Rectal smooth muscle tissue (tissue), 1 donor: ENCODE measurements around the gene OSTN.
"Not testable (repeated sequence)": the region's sequence is repeated elsewhere in the genome, so short reads cannot be mapped to it uniquely, and the experiment has no call there.

Experiments used
- H3K27ac ChIP-seq: one replicate; pipeline ENCODE4 v1.7.0; 2013; ENCODE audit warnings: low read depth, low read length, inconsistent platforms
- H3K27me3 ChIP-seq: one replicate; pipeline ENCODE4 v1.7.0; 2013; ENCODE audit warnings: low read length; ENCODE audit not compliant: control insufficient read depth, insufficient read depth
- H3K36me3 ChIP-seq: one replicate; pipeline ENCODE4 v1.7.0; 2013; ENCODE audit warnings: low read length; ENCODE audit not compliant: control insufficient read depth, insufficient read depth
- H3K4me1 ChIP-seq: one replicate; pipeline ENCODE4 v1.7.0; 2013; ENCODE audit warnings: low read length; ENCODE audit not compliant: control insufficient read depth, insufficient read depth
- H3K4me3 ChIP-seq: one replicate; pipeline ENCODE4 v1.7.0; 2013; ENCODE audit warnings: low read length
- H3K9ac ChIP-seq: one replicate; pipeline ENCODE4 v1.7.0; 2013; ENCODE audit warnings: low read length

OSTN gene, protein sequence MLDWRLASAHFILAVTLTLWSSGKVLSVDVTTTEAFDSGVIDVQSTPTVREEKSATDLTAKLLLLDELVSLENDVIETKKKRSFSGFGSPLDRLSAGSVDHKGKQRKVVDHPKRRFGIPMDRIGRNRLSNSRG

DNA sequence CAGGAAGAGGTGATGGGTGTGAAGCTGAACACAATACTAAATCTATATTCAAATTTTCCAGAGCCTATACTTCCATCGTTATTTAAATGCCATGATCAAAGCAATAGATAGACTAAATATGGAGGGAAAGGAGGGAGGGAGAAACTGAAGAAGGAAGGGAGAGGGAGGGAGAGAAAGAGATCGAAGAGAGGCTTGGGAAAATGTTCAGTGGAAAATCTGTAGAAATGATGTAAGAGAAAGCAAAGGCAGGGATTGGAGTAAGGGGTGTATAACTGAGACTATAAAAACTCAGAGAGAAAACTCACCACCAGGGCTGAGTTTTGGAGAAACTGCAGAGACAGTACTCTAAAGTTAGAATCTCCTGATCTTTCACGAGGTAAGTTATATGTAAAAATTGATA is at the start of gene OSTN:
OSTN (plus strand) TSS at position 310 of the 400 bp plus-strand sequence. CDS start 13,292 bp downstream, outside the sequence.
- H3K27ac ChIP-seq = no peak within 1 kb of the TSS
- H3K9ac ChIP-seq = no peak within 1 kb of the TSS
- H3K4me3 ChIP-seq = no peak within 1 kb of the TSS
- no peaks in the 10 kb centered on the region for H3K36me3 ChIP-seq
- no peaks in the 10 kb centered on the region for H3K4me1 ChIP-seq
- H3K27me3 ChIP-seq = no peaks in the 10 kb centered on the region

DNA sequence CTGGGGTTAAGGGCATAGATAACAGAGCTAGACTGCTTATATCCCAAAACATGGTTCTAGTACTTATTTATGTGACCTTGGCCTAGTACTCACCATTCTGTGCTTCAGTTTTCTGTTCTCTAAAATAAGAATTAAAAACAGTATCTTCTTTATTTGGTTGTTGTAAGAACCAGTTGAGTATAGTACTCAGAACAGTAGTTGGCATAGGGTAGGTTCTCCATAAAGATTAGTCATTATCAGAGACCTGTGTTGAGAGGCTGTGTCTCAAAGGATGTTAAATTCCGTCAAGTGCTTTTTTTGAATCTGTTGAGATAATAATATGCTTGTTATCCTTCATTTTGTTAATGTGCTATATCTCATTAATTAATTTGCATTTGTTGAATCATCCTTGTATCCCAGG is 47.4 kb upstream of the OSTN start:
- H3K4me1 ChIP-seq = no peaks in the 10 kb centered on the region
- H3K27ac ChIP-seq = no peak overlapping the region
- H3K27me3 ChIP-seq = no peaks in the 10 kb centered on the region
- no peak overlapping the region for H3K9ac ChIP-seq
- no peaks in the 10 kb centered on the region for H3K36me3 ChIP-seq
- H3K4me3 ChIP-seq = no peak overlapping the region

DNA sequence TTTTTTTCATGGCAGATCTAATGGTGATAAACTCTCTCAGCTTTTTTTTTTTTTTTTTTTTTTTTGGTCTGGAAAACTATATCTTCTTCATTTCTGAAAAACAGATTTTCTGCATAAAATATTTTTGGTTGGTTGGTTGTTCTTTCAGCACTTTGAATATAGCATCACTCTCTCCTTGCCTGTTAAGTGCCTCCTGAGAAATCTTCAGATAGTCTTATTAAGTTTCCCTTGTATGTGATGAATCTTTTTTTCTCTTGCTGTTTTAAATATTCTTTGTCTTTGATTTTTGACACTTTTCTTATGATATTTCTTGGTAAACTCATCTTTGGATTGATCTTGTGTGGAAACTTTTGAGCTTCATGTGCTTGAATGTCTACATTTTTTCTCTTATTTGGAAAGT is 44.2 kb upstream of the OSTN start:
- Histone ChIP-seq H3K27ac (no peak overlapping the region), H3K27me3 (no peaks in the 10 kb centered on the region), H3K4me3 (no peak overlapping the region), H3K36me3 (no peaks in the 10 kb centered on the region), H3K4me1 (no peaks in the 10 kb centered on the region), H3K9ac (no peak overlapping the region)

DNA sequence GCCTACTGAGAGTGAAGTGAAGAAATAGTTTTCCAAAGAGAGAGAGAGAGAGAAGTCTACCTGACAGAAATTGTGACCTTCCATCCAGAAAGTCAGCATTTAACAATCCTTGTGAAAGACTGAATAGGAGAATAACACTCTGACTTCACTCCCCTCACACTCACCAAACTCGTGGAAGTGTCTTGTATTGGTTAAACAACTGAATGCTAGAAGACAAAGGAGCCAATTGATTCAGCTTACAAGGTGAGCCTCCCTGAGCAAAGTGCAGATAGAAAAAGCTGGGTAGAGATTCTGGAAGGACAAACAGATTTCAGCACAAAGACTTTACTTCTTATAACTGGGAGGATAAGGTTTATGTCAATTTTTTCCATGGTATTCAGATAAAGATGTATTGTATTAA is 40.8 kb upstream of the OSTN start:
- H3K36me3 ChIP-seq = no peaks in the 10 kb centered on the region
- H3K4me3 ChIP-seq = no peak overlapping the region
- H3K27me3 ChIP-seq = no peaks in the 10 kb centered on the region
- no peak overlapping the region for H3K27ac ChIP-seq
- H3K9ac ChIP-seq = no peak overlapping the region
- H3K4me1 ChIP-seq = no peaks in the 10 kb centered on the region

DNA sequence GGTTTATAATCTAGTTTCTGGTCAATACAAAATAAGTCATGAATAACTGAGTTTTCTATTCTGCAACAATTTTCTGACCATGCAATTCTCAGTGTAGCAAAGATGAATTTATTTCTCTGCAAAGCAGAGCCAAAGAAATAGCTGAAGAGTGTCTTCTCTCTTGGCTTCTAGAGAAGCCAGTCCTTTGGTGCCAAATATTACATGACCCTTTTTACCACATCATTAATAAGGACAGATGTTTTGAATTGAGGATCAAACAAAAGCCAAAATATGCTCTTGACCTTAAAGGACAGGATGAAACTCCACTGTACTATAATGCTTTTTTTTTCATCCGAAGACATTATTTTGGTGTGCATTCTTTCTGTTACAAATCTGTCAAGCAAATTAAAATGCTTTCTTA is 40.2 kb upstream of the OSTN start:
- Histone ChIP-seq H3K27me3 (no peaks in the 10 kb centered on the region), H3K27ac (no peak overlapping the region), H3K4me1 (no peaks in the 10 kb centered on the region), H3K9ac (no peak overlapping the region), H3K4me3 (no peak overlapping the region), H3K36me3 (no peaks in the 10 kb centered on the region)

DNA sequence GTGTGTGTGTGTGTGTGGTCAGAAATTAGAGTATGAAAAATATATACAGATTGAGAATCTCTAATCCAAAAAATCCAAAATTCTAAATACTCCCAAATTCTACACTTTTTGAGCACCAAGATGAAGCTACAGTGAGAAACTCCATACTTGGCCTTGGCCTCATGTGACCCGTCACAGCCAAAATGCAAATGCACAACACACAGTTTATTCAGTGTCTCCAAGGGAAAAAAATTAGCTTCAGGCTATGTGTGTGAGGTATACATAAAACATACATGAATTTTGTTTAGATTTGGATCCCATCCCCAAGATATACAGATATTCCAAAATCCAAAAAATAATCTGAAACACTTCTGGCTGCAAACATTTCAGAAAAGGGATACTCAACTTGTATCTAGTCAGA is 33.2 kb upstream of the OSTN start:
- no peak overlapping the region for H3K9ac ChIP-seq
- no peaks in the 10 kb centered on the region for H3K27me3 ChIP-seq
- no peak overlapping the region for H3K4me3 ChIP-seq
- no peaks in the 10 kb centered on the region for H3K36me3 ChIP-seq
- H3K27ac ChIP-seq = no peak overlapping the region
- no peaks in the 10 kb centered on the region for H3K4me1 ChIP-seq

DNA sequence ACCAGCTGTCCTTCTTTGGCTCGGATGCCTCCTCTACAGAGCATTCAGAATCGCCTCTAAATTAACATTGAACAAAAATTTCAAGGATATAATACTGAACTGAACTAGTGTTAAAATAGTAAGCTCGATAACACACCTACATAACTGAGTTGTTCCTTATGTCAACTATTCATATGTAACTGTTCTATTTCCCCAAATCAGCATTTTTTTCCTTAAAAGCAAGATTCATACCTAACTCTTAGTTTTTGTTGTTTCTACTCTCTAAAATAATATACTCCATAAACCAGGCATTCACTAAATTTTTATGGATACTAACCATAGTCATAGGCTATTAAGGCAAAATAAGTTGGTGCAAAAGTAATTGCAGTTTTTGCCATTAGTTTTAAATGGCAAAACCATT is 32.7 kb upstream of the OSTN start:
- no peaks in the 10 kb centered on the region for H3K36me3 ChIP-seq
- H3K9ac ChIP-seq = no peak overlapping the region
- no peak overlapping the region for H3K4me3 ChIP-seq
- H3K27ac ChIP-seq = no peak overlapping the region
- H3K4me1 ChIP-seq = no peaks in the 10 kb centered on the region
- H3K27me3 ChIP-seq = no peaks in the 10 kb centered on the region

DNA sequence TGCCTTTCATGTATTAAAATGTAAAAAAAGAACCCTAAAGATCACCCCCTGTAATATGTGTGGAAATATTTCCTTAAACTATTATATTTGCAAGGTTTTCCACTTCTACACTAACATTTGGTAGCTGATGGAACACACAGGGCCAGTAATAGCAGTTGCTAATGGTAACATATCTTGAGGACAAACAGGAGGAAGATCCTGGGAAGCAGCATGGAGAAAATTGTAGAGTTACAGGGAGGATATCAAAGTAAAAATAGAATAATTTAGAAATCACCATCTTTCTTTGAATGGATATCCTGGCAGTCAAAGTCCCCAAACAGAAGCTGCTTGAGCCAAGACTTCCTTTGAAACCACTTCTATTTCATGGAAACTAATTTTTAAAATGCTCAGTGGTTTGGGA is 29.5 kb upstream of the OSTN start:
- H3K9ac ChIP-seq = no peak overlapping the region
- H3K27me3 ChIP-seq = no peaks in the 10 kb centered on the region
- no peaks in the 10 kb centered on the region for H3K4me1 ChIP-seq
- no peak overlapping the region for H3K27ac ChIP-seq
- H3K4me3 ChIP-seq = no peak overlapping the region
- H3K36me3 ChIP-seq = no peaks in the 10 kb centered on the region

DNA sequence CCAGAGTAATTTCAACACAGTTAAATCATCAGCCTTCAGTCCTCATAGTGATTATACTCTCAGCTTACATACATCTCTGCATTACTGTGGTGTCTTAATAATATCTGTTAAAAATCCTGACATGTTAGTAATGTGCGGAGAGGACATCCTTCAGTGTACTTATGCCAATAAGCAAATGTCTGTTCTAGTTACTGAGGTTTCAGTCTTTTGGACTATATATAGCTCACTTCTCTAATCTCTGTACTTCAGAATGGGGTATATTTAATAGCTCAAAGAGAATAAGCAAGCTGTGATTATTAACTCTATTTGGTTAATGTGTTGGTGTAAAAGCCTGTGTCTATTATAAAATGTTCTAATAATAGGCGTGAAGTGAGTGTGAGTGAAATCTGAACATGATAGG is 28.9 kb upstream of the OSTN start:
- Histone ChIP-seq H3K4me1 (no peaks in the 10 kb centered on the region), H3K9ac (no peak overlapping the region), H3K27me3 (no peaks in the 10 kb centered on the region), H3K36me3 (no peaks in the 10 kb centered on the region), H3K27ac (no peak overlapping the region), H3K4me3 (no peak overlapping the region)

DNA sequence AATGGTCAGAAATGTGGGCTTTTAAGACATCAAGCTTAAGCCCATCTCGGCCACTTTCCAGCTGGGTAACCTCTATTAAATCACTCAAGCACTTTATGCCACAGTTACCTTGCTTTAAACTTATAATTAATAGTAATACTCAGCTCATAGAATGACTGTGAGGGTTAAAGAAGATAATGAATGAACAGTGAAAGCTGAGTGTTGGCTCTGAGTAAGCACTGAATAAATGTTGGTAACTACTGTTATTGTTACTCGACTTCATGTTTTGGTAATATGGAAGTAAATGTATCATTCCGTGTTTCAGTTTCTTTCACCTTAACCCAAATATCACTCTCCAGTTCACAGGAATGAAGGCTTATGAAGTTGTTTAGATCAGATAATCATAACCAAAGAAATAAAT is 23.9 kb upstream of the OSTN start:
- no peaks in the 10 kb centered on the region for H3K36me3 ChIP-seq
- no peak overlapping the region for H3K4me3 ChIP-seq
- H3K4me1 ChIP-seq = no peaks in the 10 kb centered on the region

DNA sequence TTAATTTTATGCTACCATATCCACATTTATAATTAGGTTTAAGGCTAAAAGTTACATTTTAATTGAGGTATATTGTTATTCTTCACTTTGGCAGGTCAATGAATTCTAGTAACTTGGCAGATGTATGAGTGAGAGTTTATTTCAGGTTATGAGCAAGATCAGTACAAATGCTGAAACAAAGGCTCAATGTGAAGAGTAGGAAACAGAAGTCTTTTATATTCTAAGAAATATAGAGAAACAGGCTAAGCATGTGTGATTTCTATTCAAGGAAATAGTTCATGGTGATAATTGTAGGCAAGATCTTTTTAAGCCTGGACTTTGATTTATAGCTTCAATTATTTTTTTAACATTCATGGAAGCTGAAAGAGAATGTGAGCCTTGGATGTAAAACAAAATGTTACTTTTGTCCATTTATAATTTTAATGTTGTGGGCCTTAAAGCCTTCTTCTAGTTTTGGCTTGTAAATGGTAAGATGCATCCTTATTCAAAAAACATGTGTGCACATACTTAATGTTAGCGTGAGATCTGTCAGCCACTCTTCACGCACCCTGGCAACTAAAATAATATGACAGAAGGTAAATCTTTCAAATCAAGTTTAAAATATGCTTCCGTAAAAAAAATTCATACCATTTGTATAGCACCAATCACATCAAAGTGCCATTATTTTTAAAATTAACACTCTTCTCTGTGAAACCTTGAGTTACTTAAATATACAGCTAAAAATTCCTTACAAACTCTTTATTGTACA is 22.8 kb upstream of the OSTN start:
- H3K9ac ChIP-seq = no peak overlapping the region
- H3K4me1 ChIP-seq = no peaks in the 10 kb centered on the region
- no peaks in the 10 kb centered on the region for H3K36me3 ChIP-seq
- H3K27me3 ChIP-seq = no peaks in the 10 kb centered on the region
- H3K27ac ChIP-seq = no peak overlapping the region
- H3K4me3 ChIP-seq = no peak overlapping the region

More for the DNA sequence above, 23.9 kb upstream of the OSTN start:
- H3K27me3 ChIP-seq = no peaks in the 10 kb centered on the region
- H3K9ac ChIP-seq = no peak overlapping the region
- H3K27ac ChIP-seq = no peak overlapping the region

DNA sequence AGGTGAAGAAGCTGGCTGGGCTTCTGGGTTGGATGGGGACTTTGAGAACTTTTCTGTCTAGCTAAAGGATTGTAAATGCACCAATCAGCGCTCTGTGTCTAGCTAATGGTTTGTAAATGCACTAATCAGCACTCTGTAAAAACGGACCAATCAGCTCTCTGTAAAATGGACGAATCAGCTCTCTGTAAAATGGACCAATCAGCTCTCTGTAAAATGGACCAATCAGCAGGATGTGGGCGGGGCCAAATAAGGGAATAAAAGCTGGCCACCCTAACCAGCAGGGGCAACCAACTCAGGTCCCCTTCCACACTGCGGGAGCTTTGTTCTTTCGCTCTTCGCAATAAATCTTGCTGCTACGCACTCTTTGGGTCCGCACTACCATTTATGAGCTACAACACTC is 13.7 kb upstream of the OSTN start:
- H3K9ac ChIP-seq, H3K27me3 ChIP-seq, H3K27ac ChIP-seq, H3K4me1 ChIP-seq, H3K36me3 ChIP-seq, H3K4me3 ChIP-seq: not testable (repeated sequence)

DNA sequence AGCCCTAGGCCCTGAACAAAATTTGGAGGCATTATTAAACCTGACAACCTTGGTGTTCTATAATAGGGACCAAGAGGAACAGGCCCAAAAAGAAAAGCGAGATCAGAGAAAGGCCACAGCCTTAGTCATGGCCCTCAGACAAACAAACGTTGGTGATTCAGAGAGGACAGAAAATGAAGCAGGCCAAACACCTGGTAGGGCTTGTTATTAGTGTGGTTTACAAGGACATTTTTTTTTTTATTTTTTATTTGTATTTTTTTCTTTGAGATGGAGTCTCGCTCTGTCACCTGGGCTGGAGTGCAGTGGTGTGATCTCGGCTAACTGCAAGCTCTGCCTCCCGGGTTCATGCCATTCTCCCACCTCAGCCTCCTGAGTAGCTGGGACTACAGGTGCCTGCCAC is 10.8 kb upstream of the OSTN start:
- not testable (repeated sequence) for H3K4me1 ChIP-seq, H3K36me3 ChIP-seq, H3K9ac ChIP-seq, H3K4me3 ChIP-seq, H3K27ac ChIP-seq, H3K27me3 ChIP-seq
